Measurements from ENCODE around the gene HAX1.

HAX1 gene

DNA sequence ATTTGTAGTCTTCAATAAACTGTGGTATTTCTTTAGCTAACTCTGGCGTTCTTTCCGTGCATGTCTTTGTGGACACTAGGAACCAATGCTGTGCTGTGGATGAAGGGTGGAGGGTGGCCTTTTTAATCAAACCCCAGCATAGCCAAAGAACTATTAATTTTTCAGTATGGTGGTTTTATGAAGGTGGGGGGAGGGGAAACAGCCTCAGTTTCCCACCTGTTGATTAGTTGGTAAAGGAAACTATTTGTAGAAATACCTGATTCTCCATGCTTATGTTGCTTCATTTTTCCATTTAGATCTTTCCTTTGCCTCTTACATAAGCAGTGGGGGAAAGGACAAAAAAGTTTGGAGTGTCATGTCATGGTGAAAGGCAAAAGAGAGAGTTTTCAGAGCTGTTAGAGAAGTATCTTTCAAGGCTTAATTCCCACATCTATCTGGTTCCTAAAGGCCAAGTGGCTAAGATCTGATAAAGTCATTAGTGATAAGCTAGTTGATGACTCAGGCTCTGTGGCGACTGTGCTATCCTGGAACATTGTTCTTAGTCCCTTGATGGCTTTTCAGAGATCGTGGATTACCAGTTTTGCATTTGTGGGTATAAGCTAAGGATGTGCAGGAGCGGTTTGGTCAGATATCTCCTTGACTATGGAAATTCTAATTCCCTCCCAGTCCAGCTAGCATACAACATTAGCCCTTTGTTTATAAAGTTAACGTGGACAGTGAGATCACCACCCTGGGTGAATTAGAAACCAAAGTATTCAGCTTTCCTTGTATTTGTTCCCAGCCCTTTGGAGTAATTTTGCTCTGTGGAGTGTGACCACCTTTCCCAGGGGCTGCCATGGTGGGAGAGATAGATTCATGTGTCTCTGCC lies 8.7 kb upstream of the HAX1 start:
- TF ChIP-seq CTCF (IDR thresholded peaks at IDR 0.05), result no peak
- Histone ChIP-seq H3K4me1 (no peaks in the 10 kb centered on the region), H3K27ac (no peak overlapping the region), H3K36me3 (peaks cover 69 to 90% (median 90%) of the 10 kb centered on the region in 3 donors), H3K9me3 (no peaks in the 10 kb centered on the region), H3K27me3 (no peaks in the 10 kb centered on the region), H3K4me3 (no peak overlapping the region)
- no peak for DNase-seq
- intact Hi-C loops (cut with DNase I; ENCODE audit: low total_unique reads), result loop anchor here (10.0 kb wide), 1 partner anchor 459 kb away; no protein-coding TSS in a partner anchor

DNA sequence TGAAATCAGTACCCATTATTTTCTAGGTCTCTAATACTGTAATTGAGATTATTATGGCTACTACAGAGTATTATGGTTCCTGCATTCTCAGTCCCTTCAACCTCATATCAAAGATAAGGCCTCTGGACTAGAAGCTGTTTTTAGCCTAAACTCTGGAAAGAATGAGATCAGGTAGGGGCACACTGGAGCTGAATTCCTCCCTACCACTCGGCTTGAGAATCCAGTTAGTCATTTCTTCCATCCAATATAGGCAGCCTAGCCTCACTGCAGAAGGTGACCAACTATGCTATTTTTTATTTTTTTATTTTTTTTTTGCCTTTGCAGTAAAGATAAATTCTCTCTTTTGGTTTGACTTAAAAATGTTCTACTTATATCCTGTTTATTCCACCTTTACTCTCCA lies 8.0 kb upstream of the HAX1 start:
- no peak overlapping the region for H3K4me3 ChIP-seq
- H3K36me3 ChIP-seq, result peaks cover 69 to 90% (median 90%) of the 10 kb centered on the region in 3 donors
- no peaks in the 10 kb centered on the region for H3K9me3 ChIP-seq
- TF ChIP-seq CTCF (IDR thresholded peaks at IDR 0.05), result no peak
- H3K4me1 ChIP-seq, result no peaks in the 10 kb centered on the region
- no peak overlapping the region for H3K27ac ChIP-seq
- no peaks in the 10 kb centered on the region for H3K27me3 ChIP-seq
- no peak for DNase-seq
- intact Hi-C loops (cut with DNase I; ENCODE audit: low total_unique reads), result loop anchor here (10.0 kb wide), 1 partner anchor 460 kb away; no protein-coding TSS in a partner anchor

DNA sequence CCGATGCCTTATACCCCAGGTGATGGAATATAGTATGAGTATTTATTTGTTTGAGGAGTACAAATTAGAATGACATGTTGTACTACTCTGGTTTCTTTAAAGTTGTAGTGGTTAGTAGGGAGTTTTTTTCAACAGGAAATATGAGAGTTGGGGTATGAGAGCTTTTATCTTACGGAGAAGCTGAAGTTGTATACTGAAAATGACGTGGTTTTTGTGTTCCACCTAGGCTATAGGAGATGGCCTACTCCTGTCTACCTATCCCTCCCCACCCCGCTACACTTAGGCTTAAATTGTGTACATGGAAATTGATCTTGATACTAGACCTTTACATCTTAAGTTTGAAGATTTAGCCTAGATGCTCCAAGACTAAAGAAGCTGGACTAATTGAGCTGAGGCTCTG lies 6.8 kb upstream of the HAX1 start:
- H3K36me3 ChIP-seq, result peaks cover 62 to 88% (median 88%) of the 10 kb centered on the region in 3 donors
- no peak overlapping the region for H3K27ac ChIP-seq
- H3K9me3 ChIP-seq, result no peaks in the 10 kb centered on the region

DNA sequence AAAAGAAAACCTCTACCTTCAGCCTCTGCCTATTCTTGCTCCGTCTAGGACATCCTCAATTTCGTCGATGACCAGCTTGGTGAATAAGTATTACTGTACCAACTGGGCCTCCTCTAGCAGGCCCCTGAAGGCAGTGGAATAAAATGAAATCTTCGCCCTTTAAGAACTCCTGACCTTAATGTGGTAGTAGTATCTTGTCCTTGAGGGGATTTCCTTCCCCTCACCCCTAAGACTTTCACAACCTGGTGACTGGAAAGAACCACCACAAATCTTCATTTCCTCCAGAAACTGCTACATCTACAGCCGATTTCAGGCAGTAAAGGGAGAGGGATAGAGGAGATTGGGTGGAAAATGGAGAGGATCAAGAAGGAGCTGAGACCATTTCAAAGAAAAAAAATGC lies 1.6 kb upstream of the HAX1 start:
- H3K27ac ChIP-seq, result no peak overlapping the region
- intact Hi-C loops (cut with DNase I; ENCODE audit: low total_unique reads), result loop anchor here (5.0 kb wide), 2 partner anchors 61 to 74 kb away; no protein-coding TSS in a partner anchor
- H3K36me3 ChIP-seq, result peaks cover 37 to 64% (median 49%) of the 10 kb centered on the region in 3 donors
- peaks cover 0 to 20% (median 15%) of the 10 kb centered on the region in 4 donors for H3K4me1 ChIP-seq
- no peaks in the 10 kb centered on the region for H3K27me3 ChIP-seq
- H3K4me3 ChIP-seq, result no peak overlapping the region
- H3K9me3 ChIP-seq, result no peaks in the 10 kb centered on the region
- TF ChIP-seq CTCF (IDR thresholded peaks at IDR 0.05), result no peak
- DNase-seq, result no peak

More for the DNA sequence above, 6.8 kb upstream of the HAX1 start:
- no peaks in the 10 kb centered on the region for H3K27me3 ChIP-seq
- no peaks in the 10 kb centered on the region for H3K4me1 ChIP-seq
- no peak for DNase-seq
- intact Hi-C loops (cut with DNase I; ENCODE audit: low total_unique reads), result loop anchor here (10.0 kb wide), 1 partner anchor 461 kb away; no protein-coding TSS in a partner anchor
- H3K4me3 ChIP-seq, result no peak overlapping the region
- TF ChIP-seq CTCF (IDR thresholded peaks at IDR 0.05), result no peak

DNA sequence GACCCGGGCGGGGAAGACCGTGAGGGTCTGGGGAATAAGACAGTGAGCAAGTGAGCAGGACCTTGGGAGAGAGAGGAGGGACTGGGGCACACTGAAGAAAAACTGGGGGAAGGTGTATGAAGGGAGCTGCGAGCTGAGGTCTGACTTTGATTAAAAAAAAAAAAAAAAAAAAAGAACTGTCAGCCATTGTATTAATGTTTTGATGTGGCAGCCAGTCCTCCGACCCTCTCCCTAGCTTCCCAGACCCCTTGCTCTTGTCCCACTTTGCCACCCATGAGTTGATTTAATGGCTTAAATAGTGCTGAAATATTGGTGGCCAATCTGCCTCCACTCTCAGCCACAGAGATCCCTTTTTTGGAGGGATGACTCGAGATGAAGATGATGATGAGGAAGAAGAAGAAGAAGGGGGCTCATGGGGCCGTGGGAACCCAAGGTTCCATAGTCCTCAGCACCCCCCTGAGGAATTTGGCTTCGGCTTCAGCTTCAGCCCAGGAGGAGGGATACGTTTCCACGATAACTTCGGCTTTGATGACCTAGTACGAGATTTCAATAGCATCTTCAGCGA lies 652 bp downstream of the HAX1 start:
- Histone ChIP-seq H3K27ac (peak overlapping the region; percentile 90 to 92), H3K36me3 (peaks cover 30 to 66% (median 34%) of the 10 kb centered on the region in 3 donors), H3K9me3 (no peaks in the 10 kb centered on the region), H3K27me3 (no peaks in the 10 kb centered on the region), H3K4me1 (peaks cover 0 to 20% (median 15%) of the 10 kb centered on the region in 4 donors), H3K4me3 (peak overlapping the region; percentile 75 to 86)
- TF ChIP-seq CTCF (IDR thresholded peaks at IDR 0.05), result no peak
- DNase-seq, result no peak
- intact Hi-C loops (cut with DNase I; ENCODE audit: low total_unique reads), result loop anchor here (5.0 kb wide), 2 partner anchors 59 to 76 kb away; no protein-coding TSS in a partner anchor
